DND-41 (cell line): ENCODE data around the gene CKB.

Experiments used
- ATAC-seq: fragments of 200-7000 bp; cut with Tn5 transposase; 3 replicates; pipeline ENCODE4 v1.9.1; 2021; ENCODE audit warnings: low read depth; ENCODE audit not compliant: insufficient read depth
- DNase-seq: peaks from one replicate; pipeline ENCODE4 v3.0.0-alpha.2; 2020
- H2AFZ ChIP-seq: 2 replicates; pipeline ENCODE4 v1.6.0; 2012; ENCODE audit warnings: low read depth, low read length
- H3K27ac ChIP-seq: 2 replicates; pipeline ENCODE4 v1.5.1; 2012; ENCODE audit warnings: low read length, inconsistent platforms
- H3K27me3 ChIP-seq: fragments of 200-600 bp; sonication (generic); 2 replicates; pipeline ENCODE4 v1.6.0; 2012; ENCODE audit warnings: low read length, mild to moderate bottlenecking, inconsistent platforms; ENCODE audit not compliant: insufficient read depth, poor library complexity
- H3K36me3 ChIP-seq: 2 replicates; pipeline ENCODE4 v1.5.1; 2012; ENCODE audit warnings: low read length, inconsistent platforms; ENCODE audit not compliant: insufficient read depth
- H3K4me1 ChIP-seq: 2 replicates; pipeline ENCODE4 v1.5.1; 2012; ENCODE audit warnings: mild to moderate bottlenecking, low read length; ENCODE audit not compliant: insufficient read depth
- H3K4me2 ChIP-seq: 2 replicates; pipeline ENCODE4 v1.6.0; 2012; ENCODE audit warnings: mild to moderate bottlenecking, moderate library complexity, low read length, inconsistent platforms; ENCODE audit not compliant: insufficient read depth
- H3K4me3 ChIP-seq, 2 experiments: fragments of 200-600 bp in 1 of 2; shearing (Covaris generic) in 1 of 2; 2 replicates each; pipeline ENCODE4 v1.5.1; 2012 to 2016; ENCODE audit warnings: inconsistent platforms in 2 of 2, low read length in 2 of 2, mild to moderate bottlenecking in 2 of 2, low read depth in 1 of 2, moderate library complexity in 1 of 2
- H3K79me2 ChIP-seq: 2 replicates; pipeline ENCODE4 v1.6.0; 2012; ENCODE audit warnings: low read length, inconsistent platforms; ENCODE audit not compliant: insufficient read depth
- H3K9ac ChIP-seq: 2 replicates; pipeline ENCODE4 v1.6.0; 2012; ENCODE audit warnings: low read depth, mild to moderate bottlenecking, inconsistent platforms, low read length, moderate library complexity
- H3K9me3 ChIP-seq: 2 replicates; pipeline ENCODE4 v1.5.1; 2012; ENCODE audit warnings: low read length, moderate library complexity, mild to moderate bottlenecking, inconsistent platforms; ENCODE audit not compliant: insufficient read depth, severe bottlenecking
- H4K20me1 ChIP-seq: 2 replicates; pipeline ENCODE4 v1.6.0; 2012; ENCODE audit warnings: low read length; ENCODE audit not compliant: insufficient read depth
- CTCF ChIP-seq: IDR thresholded peaks from 2 replicates; pipeline ENCODE4 v1.5.1; 2012; ENCODE audit warnings: borderline replicate concordance, low read length, moderate library complexity, mild to moderate bottlenecking; ENCODE audit not compliant: poor library complexity, severe bottlenecking; ENCODE audit errors: extremely low read depth
- EZH2 ChIP-seq: IDR thresholded peaks from 3 replicates; pipeline ENCODE4 v1.6.1; 2012; ENCODE audit warnings: borderline replicate concordance, low read depth, mild to moderate bottlenecking, moderate library complexity, low read length, inconsistent platforms; ENCODE audit not compliant: severe bottlenecking

The CKB gene

GRCh38 chr14:103544388-103545218 lies 22.0 kb upstream of the CKB start:
- DNase-seq (no peak), ATAC-seq (no peak)
- peaks cover 49% of the 10 kb centered on the region for H4K20me1 ChIP-seq
- no peaks in the 10 kb centered on the region for H3K9me3 ChIP-seq
- H3K4me2 ChIP-seq: no peak overlapping the region
- H3K36me3 ChIP-seq: no peaks in the 10 kb centered on the region
- H3K4me3 ChIP-seq: no peak overlapping the region
- TF ChIP-seq EZH2 (no peak), CTCF (no peak)
- H3K27me3 ChIP-seq: no peaks in the 10 kb centered on the region
- H3K79me2 ChIP-seq: no peaks in the 10 kb centered on the region
- H3K9ac ChIP-seq: no peak overlapping the region
- no peaks in the 10 kb centered on the region for H3K4me1 ChIP-seq
- no peak overlapping the region for H3K27ac ChIP-seq
- no peak overlapping the region for H2AFZ ChIP-seq

- Histone ChIP-seq H3K4me1 (no peaks in the 10 kb centered on the region), H3K79me2 (no peaks in the 10 kb centered on the region), H2AFZ (no peak overlapping the region), H3K9ac (no peak overlapping the region), H3K9me3 (no peaks in the 10 kb centered on the region), H3K4me2 (no peak overlapping the region), H4K20me1 (peaks cover 46% of the 10 kb centered on the region), H3K27ac (no peak overlapping the region), H3K27me3 (no peaks in the 10 kb centered on the region), H3K36me3 (no peaks in the 10 kb centered on the region), H3K4me3 (no peak overlapping the region)
- no peak for TF ChIP-seq CTCF
- ATAC-seq (no peak), DNase-seq (no peak)
These were observed 21.2 kb upstream of the CKB start for GRCh38 chr14:103543721-103544387.

GRCh38 chr14:103543140-103543539 lies 20.5 kb upstream of the CKB start:
- H3K79me2 ChIP-seq: no peaks in the 10 kb centered on the region
- H4K20me1 ChIP-seq: peaks cover 48% of the 10 kb centered on the region
- H3K4me1 ChIP-seq: no peaks in the 10 kb centered on the region
- H3K36me3 ChIP-seq: no peaks in the 10 kb centered on the region
- H3K27me3 ChIP-seq: no peaks in the 10 kb centered on the region
- H3K27ac ChIP-seq: no peak overlapping the region
- DNase-seq (no peak), ATAC-seq (no peak)
- H3K4me2 ChIP-seq: no peak overlapping the region
- H3K9ac ChIP-seq: no peak overlapping the region
- H3K4me3 ChIP-seq: no peak overlapping the region
- H2AFZ ChIP-seq: no peak overlapping the region
- no peaks in the 10 kb centered on the region for H3K9me3 ChIP-seq
- TF ChIP-seq CTCF (no peak), EZH2 (no peak)
